ENCODE measurements around the gene REEP2. TPM values are rescaled to one million over a fixed set of nuclear protein-coding genes. Genes with fewer than 3 reads are reported as not detected.
A peak's percentile ranks its signal among the peaks of the same experiment; 100 is the strongest.
"Not testable (repeated sequence)": the region's sequence is repeated elsewhere in the genome, so short reads cannot be mapped to it uniquely, and the experiment has no call there.

REEP2 gene
- total RNA-seq, 1 donor from 2014 or later: 232 TPM

- no peak for TF ChIP-seq CTCF (IDR thresholded peaks at IDR 0.05; ENCODE audit: partially characterized antibody, unreplicated experiment)
- Mint-ChIP-seq H3K36me3 (ENCODE audit: unreplicated experiment) (peaks cover 15% of the 10 kb centered on the region), H3K27me3 (ENCODE audit: unreplicated experiment) (no peaks in the 10 kb centered on the region), H3K27ac (ENCODE audit: unreplicated experiment) (peak overlapping the region; percentile 93), H3K9me3 (ENCODE audit: unreplicated experiment) (peaks cover 4% of the 10 kb centered on the region), H3K4me3 (ENCODE audit: unreplicated experiment) (peak overlapping the region; percentile 32), H3K4me1 (ENCODE audit: low read depth, unreplicated experiment) (peaks cover 11% of the 10 kb centered on the region)
- peak; percentile 65 for DNase-seq
Measured at GRCh38 chr5:138408023-138408422, 30.8 kb upstream of the REEP2 start.

DNA sequence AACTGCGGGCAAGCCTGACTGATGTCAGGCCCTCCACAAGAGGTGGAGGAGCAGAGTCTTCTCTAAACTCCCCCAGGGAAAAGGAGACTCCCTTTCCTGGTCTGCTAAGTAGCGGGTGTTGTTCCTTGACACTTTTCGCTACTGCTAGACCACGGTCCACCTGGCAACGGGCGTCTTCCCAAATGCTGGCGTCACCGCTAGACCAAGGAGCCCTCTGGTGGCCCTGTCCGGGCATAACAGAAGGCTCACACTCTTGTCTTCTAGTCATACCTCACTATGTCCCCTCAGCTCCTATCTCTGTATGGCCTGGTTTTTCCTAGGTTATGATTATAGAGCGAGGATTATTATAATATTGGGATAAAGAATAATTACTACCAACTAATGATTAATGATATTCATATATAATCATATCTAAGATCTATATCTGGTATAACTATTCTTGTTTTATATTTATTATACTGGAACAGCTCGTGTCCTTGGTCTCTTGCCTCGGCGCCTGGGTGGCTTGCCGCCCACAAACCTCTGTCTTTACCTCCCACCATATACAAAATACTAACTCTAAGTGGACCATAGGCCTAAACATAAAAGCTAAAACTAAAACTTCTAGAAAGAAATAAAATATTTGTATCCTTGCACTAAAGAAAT, 27.7 kb upstream of the REEP2 start:
- TF ChIP-seq CTCF (IDR thresholded peaks at IDR 0.05; ENCODE audit: partially characterized antibody, unreplicated experiment): peak; percentile 54
- DNase-seq: peak; percentile 72
- not testable (repeated sequence) for H3K27ac Mint-ChIP-seq (ENCODE audit: unreplicated experiment); H3K4me3 Mint-ChIP-seq (ENCODE audit: unreplicated experiment); H3K27me3 Mint-ChIP-seq (ENCODE audit: unreplicated experiment); H3K9me3 Mint-ChIP-seq (ENCODE audit: unreplicated experiment)
- Mint-ChIP-seq H3K36me3 (ENCODE audit: unreplicated experiment) (peaks cover 15% of the 10 kb centered on the region), H3K4me1 (ENCODE audit: low read depth, unreplicated experiment) (peaks cover 11% of the 10 kb centered on the region)

GRCh38 chr5:138418444-138418843, 20.4 kb upstream of the REEP2 start:
- Mint-ChIP-seq H3K4me1 (ENCODE audit: low read depth, unreplicated experiment) (no peaks in the 10 kb centered on the region), H3K9me3 (ENCODE audit: unreplicated experiment) (no peaks in the 10 kb centered on the region), H3K4me3 (ENCODE audit: unreplicated experiment) (no peak overlapping the region), H3K27me3 (ENCODE audit: unreplicated experiment) (no peaks in the 10 kb centered on the region), H3K36me3 (ENCODE audit: unreplicated experiment) (no peaks in the 10 kb centered on the region), H3K27ac (ENCODE audit: unreplicated experiment) (no peak overlapping the region)
- no peak for DNase-seq
- no peak for TF ChIP-seq CTCF (IDR thresholded peaks at IDR 0.05; ENCODE audit: partially characterized antibody, unreplicated experiment)

- no peaks in the 10 kb centered on the region for H3K9me3 Mint-ChIP-seq (ENCODE audit: unreplicated experiment)
- H3K27ac Mint-ChIP-seq (ENCODE audit: unreplicated experiment): no peak overlapping the region
- H3K27me3 Mint-ChIP-seq (ENCODE audit: unreplicated experiment): peaks cover 2% of the 10 kb centered on the region
- DNase-seq: no peak
- no peaks in the 10 kb centered on the region for H3K4me1 Mint-ChIP-seq (ENCODE audit: low read depth, unreplicated experiment)
- no peaks in the 10 kb centered on the region for H3K36me3 Mint-ChIP-seq (ENCODE audit: unreplicated experiment)
- TF ChIP-seq CTCF (IDR thresholded peaks at IDR 0.05; ENCODE audit: partially characterized antibody, unreplicated experiment): no peak
- H3K4me3 Mint-ChIP-seq (ENCODE audit: unreplicated experiment): no peak overlapping the region
Measured at GRCh38 chr5:138425079-138425478, 13.8 kb upstream of the REEP2 start.

GRCh38 chr5:138435943-138436342, 2.9 kb upstream of the REEP2 start:
- Mint-ChIP-seq H3K9me3 (ENCODE audit: unreplicated experiment) (peaks cover 4% of the 10 kb centered on the region), H3K4me3 (ENCODE audit: unreplicated experiment) (no peak overlapping the region), H3K4me1 (ENCODE audit: low read depth, unreplicated experiment) (peaks cover 6% of the 10 kb centered on the region), H3K27ac (ENCODE audit: unreplicated experiment) (peak overlapping the region; percentile 44), H3K27me3 (ENCODE audit: unreplicated experiment) (peaks cover 8% of the 10 kb centered on the region), H3K36me3 (ENCODE audit: unreplicated experiment) (no peaks in the 10 kb centered on the region)
- no peak for DNase-seq
- no peak for TF ChIP-seq CTCF (IDR thresholded peaks at IDR 0.05; ENCODE audit: partially characterized antibody, unreplicated experiment)
